ENCODE data around the gene TRIM58.

TRIM58 gene

GRCh38 chr1:247908766-247909165, 51.8 kb downstream of the TRIM58 start:
- no peak overlapping the region for H3K27ac ChIP-seq
- TF ChIP-seq CTCF (conservative IDR thresholded peaks at IDR 0.05) = no peak

DNA sequence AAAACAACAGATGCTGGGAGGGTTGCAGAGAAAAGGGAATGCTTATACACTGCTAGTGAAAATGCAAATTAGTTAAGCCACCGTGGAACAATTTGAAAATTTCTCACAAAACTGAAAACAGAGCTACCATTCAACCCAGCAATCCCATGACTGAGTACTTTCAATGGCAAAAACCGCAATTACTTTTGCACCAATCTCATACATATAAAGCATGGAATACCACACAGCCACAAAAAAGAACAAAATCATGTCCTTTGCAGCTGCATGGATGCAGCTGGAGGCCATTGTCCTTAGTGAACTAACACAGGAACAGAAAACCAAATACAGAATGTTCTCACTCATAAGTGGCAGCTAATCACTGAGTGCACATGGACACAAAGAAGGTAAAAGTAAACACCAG, 56.8 kb downstream of the TRIM58 start:
- H3K27ac ChIP-seq = no peak overlapping the region
- no peak for TF ChIP-seq CTCF (conservative IDR thresholded peaks at IDR 0.05)

- H3K27ac ChIP-seq = no peak overlapping the region
- TF ChIP-seq CTCF (conservative IDR thresholded peaks at IDR 0.05) = no peak
These were observed 58.1 kb downstream of the TRIM58 start for GRCh38 chr1:247914941-247915662.

- H3K27ac ChIP-seq = no peak within 1 kb of the TSS
- no peak for TF ChIP-seq CTCF (conservative IDR thresholded peaks at IDR 0.05)
These were observed 63.0 kb downstream of the TRIM58 start, which contains the start of gene OR2T8 for GRCh38 chr1:247919952-247920351. TSS of gene OR2T8 (plus strand) at chr1:247920252. CDS start at chr1:247921018, 766 bp downstream.

DNA sequence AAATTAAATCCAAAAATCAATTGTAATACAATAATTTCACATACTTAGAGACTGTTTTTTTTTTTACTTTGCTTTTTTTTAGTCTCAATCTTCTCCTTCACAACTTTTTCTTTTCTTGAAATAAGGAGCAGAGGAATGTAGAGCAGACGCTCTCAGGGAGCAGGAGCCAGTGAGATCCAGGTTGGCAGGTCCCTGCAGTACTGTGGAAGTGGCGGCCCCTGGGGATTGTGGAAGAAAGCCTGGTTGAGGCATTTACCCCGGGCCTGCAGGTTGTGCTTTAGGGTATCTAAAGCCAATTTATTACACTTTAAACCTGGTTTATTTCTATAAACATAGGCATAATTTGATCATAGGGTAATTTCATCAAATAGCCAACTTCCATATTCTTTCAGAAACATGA, 67.0 kb downstream of the TRIM58 start:
- H3K27ac ChIP-seq = no peak overlapping the region
- no peak for TF ChIP-seq CTCF (conservative IDR thresholded peaks at IDR 0.05)

DNA sequence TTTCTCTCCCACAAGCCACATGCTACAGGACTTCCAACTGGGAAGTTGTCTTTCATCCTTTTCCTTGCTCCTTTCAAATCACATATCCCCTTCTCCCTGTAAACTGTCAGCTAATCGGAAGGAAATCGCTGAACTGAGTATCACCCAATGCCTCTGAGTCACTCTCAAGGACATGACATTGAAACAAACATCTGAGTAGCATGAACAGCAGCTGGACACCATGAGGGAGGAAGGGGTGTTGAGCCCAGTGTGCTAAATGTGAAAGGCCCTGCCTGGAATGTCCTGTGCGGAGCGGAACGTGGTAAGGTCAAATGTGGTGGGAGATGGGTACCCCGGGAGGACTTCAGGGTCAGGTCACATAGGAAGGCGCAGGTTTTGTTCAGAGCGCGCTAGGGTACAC, 67.9 kb downstream of the TRIM58 start, which contains the start of gene OR2AJ1:
OR2AJ1 (plus strand) TSS at position 22 of the 400 bp plus-strand sequence. CDS start 8,880 bp downstream, outside the sequence.
- H3K27ac ChIP-seq = no peak within 1 kb of the TSS
- TF ChIP-seq CTCF (conservative IDR thresholded peaks at IDR 0.05) = no peak

All from VCaP (cell line).